GM10266 (cell line): ENCODE measurements around the gene TXK.

Experiments
- DNase-seq: peaks from one replicate; pipeline ENCODE4 v3.0.0; 2012; ENCODE audit errors: extremely low spot score
- CTCF ChIP-seq: IDR thresholded peaks from 2 replicates; pipeline ENCODE4 v1.5.1; 2012; ENCODE audit warnings: mild to moderate bottlenecking, low read depth; ENCODE audit not compliant: control insufficient read depth, insufficient read depth; ENCODE audit errors: missing control alignments

The TXK gene

GRCh38 chr4:48090621-48091020 lies 43.4 kb downstream of the TXK start:
- no peak for DNase-seq
- TF ChIP-seq CTCF = no peak

GRCh38 chr4:48085821-48086589 lies 48.0 kb downstream of the TXK start:
- no peak for DNase-seq
- no peak for TF ChIP-seq CTCF

GRCh38 chr4:48082956-48083355 lies 51.1 kb downstream of the TXK start:
- TF ChIP-seq CTCF = no peak
- no peak for DNase-seq

DNA sequence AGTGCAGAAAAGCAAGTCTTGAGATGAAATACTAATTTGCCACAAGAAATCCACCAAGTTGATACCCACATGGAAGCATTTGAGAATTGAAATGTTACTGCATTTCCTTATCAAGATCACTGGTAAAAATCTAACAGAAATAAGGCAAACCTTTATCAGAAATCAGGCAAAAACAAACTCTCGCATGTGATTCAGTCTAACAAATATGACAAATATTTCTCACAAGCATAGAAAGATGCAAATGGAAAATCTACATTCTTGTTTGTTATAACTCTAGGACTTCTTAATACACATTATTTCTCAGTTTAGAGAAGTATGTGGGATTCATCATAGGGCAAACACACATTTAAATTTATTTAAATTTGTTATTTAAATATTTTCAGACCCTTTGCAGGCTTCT lies 52.9 kb downstream of the TXK start:
- no peak for TF ChIP-seq CTCF
- DNase-seq = no peak

GRCh38 chr4:48079972-48080391 lies 54.1 kb downstream of the TXK start:
- no peak for TF ChIP-seq CTCF
- no peak for DNase-seq

DNA sequence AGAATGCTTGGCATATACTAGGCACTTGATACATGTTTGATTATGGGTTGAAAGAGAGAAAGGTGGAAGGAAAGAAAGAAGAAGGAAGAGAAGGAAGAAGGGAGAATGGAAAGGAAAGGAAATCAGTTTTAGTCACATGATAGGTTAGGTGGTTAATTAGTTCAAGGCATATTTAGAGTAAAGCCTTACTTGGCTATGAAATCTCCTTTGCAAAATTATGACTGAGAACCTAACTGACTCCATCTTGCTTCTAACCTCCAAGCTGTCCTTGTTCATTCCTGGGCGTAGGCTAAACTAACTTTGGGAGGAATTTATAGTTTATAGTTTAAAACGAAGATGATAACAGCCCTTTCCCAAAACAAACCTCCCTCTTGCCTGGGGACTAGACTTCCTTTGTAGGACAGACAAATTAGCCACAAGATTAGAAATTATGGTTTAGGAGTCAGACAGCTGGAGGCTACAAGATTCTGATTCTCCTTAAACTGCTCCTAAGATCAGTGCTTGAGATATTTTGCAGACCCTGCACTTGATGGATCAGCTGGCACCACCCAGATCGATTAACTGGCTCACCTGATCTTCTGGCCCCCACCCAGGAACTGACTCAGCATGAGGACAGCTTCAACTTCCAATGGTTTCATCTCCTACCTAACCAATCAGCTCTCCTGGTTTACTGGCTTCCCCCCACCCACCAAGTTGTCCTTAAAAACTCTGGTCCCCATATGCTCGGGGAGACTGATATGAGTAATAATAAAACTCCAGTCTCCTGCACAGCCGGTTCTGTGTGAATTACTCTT lies 55.0 kb downstream of the TXK start:
- no peak for TF ChIP-seq CTCF
- no peak for DNase-seq

DNA sequence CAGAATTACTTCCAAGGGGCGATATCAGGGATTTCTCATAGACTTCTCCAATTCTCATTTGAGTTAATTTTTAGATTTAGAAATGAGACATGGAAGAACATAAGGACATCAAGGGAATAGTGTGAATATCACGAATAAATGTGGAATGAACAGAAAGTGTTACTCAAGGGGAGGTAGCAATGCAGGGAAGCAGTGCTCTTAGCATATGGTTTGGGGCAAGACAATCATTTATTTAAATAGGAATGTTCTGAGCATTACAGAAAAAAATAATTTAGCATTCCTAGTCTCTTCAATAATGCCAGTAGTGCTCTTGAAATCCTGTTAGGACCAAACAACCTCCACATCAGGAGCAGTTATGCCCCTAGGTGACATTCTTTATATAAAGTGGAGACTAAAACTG lies 55.6 kb downstream of the TXK start:
- no peak for TF ChIP-seq CTCF
- no peak for DNase-seq
